ENCODE data around the gene ZNF391. TPM values are rescaled to one million over a fixed set of nuclear protein-coding genes. Genes with fewer than 3 reads are reported as not detected.
"Not testable (repeated sequence)": the region's sequence is repeated elsewhere in the genome, so short reads cannot be mapped to it uniquely, and the experiment has no call there.

The ZNF391 gene
- total RNA-seq, 4 donors from 2014 or later = 0.55 to 2.1 (median 1.5) TPM

- 85 to 87% methylated on average over 4 of the region's 4 CpGs for WGBS, 2 donors
- no peak overlapping the region for H3K4me3 ChIP-seq (ENCODE audit: low read depth, poor library complexity, severe bottlenecking)
- TF ChIP-seq POLR2A (IDR thresholded peaks at IDR 0.05) (no peak), CTCF (IDR thresholded peaks at IDR 0.05) (no peak)
- intact Hi-C loops (cut with DNase I; ENCODE audit: low total_unique reads) = no loop called here
- DNase-seq (ENCODE audit: low spot score in 2 of 2) = no peak
Measured at GRCh38 chr6:27370391-27370790, 18.2 kb upstream of the ZNF391 start.

DNA sequence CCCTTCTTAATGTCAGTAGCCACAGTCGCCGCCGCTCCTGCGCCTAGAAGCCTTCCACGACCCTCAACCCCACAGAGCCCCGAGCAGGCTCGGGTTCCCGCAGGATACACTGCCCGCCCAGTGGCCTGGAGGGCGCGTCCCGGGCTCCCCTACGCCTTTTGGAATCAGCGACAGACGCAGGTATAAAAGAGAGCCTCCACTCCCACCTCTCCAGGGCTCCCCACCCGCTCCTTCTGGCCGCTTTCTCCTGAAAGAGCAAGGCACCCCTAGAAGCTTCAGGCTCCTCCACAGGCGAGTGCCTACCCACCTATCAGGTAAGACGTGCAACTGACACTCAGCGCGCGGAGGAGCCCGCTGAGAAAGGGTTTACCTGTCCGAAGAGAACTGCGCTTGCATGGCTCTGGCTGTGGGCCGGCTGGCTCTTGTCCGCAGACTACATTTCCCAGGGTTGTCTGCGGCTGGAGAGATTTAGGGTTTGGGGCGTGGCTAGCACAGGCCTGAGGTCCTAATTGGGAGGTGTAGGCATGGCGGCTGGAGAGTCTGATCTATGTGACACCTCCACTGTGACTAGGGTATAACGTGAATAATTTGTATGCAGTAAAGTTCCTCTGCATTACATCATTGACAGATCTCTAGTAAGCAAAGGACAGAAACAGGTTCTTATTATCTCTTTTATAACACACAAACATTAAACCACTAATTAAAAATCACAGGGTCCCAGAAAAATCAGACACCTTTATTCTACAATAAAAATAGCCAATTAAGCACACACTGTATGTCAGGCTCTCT is 13.5 kb upstream of the ZNF391 start:
- DNase-seq (ENCODE audit: low spot score in 2 of 2) = peak; percentile 66 to 94
- intact Hi-C loops (cut with DNase I; ENCODE audit: low total_unique reads) = no loop called here
- WGBS, 2 donors = 0 to 1% methylated on average over 26 to 31 of the region's 31 CpGs
- H3K4me3 ChIP-seq (ENCODE audit: low read depth, poor library complexity, severe bottlenecking) = peak overlapping the region; percentile 57
- TF ChIP-seq CTCF (IDR thresholded peaks at IDR 0.05) = no peak
- TF ChIP-seq POLR2A (IDR thresholded peaks at IDR 0.05) = no peak

DNA sequence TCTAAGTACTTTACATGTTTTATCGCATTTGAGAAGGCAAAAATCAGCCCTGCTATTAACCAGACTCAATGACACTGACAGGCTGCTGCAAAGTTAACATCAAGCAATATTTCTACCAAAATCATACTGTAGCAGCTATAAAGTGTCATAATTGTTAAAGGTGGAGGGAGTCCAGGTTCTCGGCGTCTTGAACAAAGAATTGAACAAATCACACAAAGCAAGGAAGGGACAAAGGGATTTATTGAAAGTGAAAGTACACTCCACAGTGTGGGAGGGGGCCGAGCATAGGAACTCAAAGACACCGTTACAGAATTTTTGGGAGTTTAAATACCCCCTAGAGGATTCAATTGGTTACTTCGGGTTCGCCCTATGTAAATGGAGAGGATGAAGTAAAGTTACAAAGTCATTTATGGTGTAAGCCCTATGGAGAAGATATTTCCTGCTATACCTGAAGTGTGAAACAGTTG is 12.9 kb upstream of the ZNF391 start:
- TF ChIP-seq CTCF (IDR thresholded peaks at IDR 0.05) (no peak), POLR2A (IDR thresholded peaks at IDR 0.05) (no peak)
- intact Hi-C loops (cut with DNase I; ENCODE audit: low total_unique reads) = no loop called here
- DNase-seq (ENCODE audit: low spot score in 2 of 2) = no peak
- WGBS, 2 donors = 29 to 30% methylated on average over 7 of the region's 7 CpGs
- H3K4me3 ChIP-seq (ENCODE audit: low read depth, poor library complexity, severe bottlenecking) = no peak overlapping the region

DNA sequence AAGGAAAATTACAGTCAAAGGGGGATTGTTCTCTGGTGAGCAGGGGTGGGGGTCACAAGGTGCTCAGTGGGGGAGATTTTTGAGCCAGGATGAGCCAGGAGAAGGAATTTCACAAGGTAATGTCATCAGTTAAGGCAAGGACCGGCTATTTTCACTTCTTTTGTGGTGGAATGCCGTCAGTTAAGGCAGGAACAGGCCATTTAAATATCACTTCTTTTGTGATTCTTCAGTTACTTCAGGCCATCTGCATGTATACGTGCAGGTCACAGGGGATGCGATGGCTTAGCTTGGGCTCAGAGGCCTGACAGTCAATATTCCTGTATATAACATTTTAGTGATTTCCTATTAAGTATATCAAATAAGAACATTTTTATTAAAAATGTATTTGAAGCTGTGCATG is 10.2 kb upstream of the ZNF391 start:
- WGBS, 2 donors = 69 to 71% methylated on average over 4 of the region's 4 CpGs
- H3K4me3 ChIP-seq (ENCODE audit: low read depth, poor library complexity, severe bottlenecking); DNase-seq (ENCODE audit: low spot score in 2 of 2); intact Hi-C loops (cut with DNase I; ENCODE audit: low total_unique reads): not testable (repeated sequence)

GRCh38 chr6:27381001-27381400 is 7.6 kb upstream of the ZNF391 start:
- intact Hi-C loops (cut with DNase I; ENCODE audit: low total_unique reads); H3K4me3 ChIP-seq (ENCODE audit: low read depth, poor library complexity, severe bottlenecking); DNase-seq (ENCODE audit: low spot score in 2 of 2): not testable (repeated sequence)
- WGBS, 2 donors = 97 to 100% methylated on average over 6 to 20 of the region's 30 CpGs

- DNase-seq (ENCODE audit: low spot score in 2 of 2) = no peak
- 83 to 85% methylated on average over 4 of the region's 4 CpGs for WGBS, 2 donors
- intact Hi-C loops (cut with DNase I; ENCODE audit: low total_unique reads) = no loop called here
- no peak for TF ChIP-seq POLR2A (IDR thresholded peaks at IDR 0.05)
- no peak for TF ChIP-seq CTCF (IDR thresholded peaks at IDR 0.05)
- no peak overlapping the region for H3K4me3 ChIP-seq (ENCODE audit: low read depth, poor library complexity, severe bottlenecking)
Measured at GRCh38 chr6:27383011-27383410, 5.5 kb upstream of the ZNF391 start.

GRCh38 chr6:27383481-27383880 is 5.1 kb upstream of the ZNF391 start:
- no peak for TF ChIP-seq CTCF (IDR thresholded peaks at IDR 0.05)
- no peak for TF ChIP-seq POLR2A (IDR thresholded peaks at IDR 0.05)
- DNase-seq (ENCODE audit: low spot score in 2 of 2) = no peak
- no peak overlapping the region for H3K4me3 ChIP-seq (ENCODE audit: low read depth, poor library complexity, severe bottlenecking)
- WGBS, 2 donors = 70 to 77% methylated on average over 1 of the region's 1 CpG
- intact Hi-C loops (cut with DNase I; ENCODE audit: low total_unique reads) = no loop called here

All from lower leg skin (tissue), 4 donors.